Prostate gland (tissue), 2 donors: ENCODE results near the gene CYP3A4.
"Not testable (repeated sequence)": the region's sequence is repeated elsewhere in the genome, so short reads cannot be mapped to it uniquely, and the experiment has no call there.

ENCODE experiments used
- POLR2A ChIP-seq: fragments of 450-650 bp; IDR thresholded peaks from one replicate; pipeline ENCODE4 v1.6.1; 2016; ENCODE audit warnings: antibody characterized with exemption, mild to moderate bottlenecking
- TF ChIP-seq, protein P1 (sequence below), 4 experiments: fragments of 200-600 bp in 2 of 4; fragments of 450-650 bp in 2 of 4; sonication (generic) in 2 of 4; IDR thresholded peaks; 1 replicate in 3 of 4; 2 replicates in 1 of 4; pipeline ENCODE4 v1.5.1; 2016 to 2019; ENCODE audit warnings: antibody characterized with exemption in 4 of 4, mild to moderate bottlenecking in 2 of 4, moderate library complexity in 2 of 4

GRCh38 chr7:99795864-99796263 is 11.9 kb upstream of the CYP3A4 start:
- not testable (repeated sequence) for TF ChIP-seq POLR2A
- TF ChIP-seq, protein P1, sequence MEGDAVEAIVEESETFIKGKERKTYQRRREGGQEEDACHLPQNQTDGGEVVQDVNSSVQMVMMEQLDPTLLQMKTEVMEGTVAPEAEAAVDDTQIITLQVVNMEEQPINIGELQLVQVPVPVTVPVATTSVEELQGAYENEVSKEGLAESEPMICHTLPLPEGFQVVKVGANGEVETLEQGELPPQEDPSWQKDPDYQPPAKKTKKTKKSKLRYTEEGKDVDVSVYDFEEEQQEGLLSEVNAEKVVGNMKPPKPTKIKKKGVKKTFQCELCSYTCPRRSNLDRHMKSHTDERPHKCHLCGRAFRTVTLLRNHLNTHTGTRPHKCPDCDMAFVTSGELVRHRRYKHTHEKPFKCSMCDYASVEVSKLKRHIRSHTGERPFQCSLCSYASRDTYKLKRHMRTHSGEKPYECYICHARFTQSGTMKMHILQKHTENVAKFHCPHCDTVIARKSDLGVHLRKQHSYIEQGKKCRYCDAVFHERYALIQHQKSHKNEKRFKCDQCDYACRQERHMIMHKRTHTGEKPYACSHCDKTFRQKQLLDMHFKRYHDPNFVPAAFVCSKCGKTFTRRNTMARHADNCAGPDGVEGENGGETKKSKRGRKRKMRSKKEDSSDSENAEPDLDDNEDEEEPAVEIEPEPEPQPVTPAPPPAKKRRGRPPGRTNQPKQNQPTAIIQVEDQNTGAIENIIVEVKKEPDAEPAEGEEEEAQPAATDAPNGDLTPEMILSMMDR (IDR thresholded peaks at IDR 0.05) = not testable (repeated sequence)
